ENCODE results near the gene MFRP.

DNA sequence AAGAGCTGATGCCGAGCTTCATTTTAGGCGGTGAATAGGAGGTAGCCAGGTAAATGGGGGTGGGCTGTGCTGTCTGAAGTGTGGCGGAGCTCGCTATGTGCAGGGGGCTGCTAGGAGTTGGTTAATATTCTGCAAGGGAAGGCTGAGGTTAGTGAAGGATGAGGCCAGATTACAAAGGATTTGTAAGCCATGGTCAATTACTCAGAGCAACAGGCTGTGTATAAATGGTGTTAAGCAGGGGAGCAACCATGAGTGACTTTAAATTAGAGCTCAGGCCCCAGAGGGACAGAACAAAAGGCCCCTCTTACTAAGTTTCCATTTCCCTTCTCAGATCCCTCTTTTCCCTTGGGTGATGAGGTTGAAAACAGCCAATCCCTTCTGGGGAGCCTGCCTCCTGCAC lies 22.3 kb downstream of the MFRP start:
- no peak for TF ChIP-seq JUND (IDR thresholded peaks at IDR 0.05)
- no peak for TF ChIP-seq TEAD4 (IDR thresholded peaks at IDR 0.05; ENCODE audit: borderline replicate concordance, insufficient read depth)
- no peak for TF ChIP-seq SIN3A (IDR thresholded peaks at IDR 0.05; ENCODE audit: borderline replicate concordance, low read depth, low read length)
- TF ChIP-seq, protein P1, sequence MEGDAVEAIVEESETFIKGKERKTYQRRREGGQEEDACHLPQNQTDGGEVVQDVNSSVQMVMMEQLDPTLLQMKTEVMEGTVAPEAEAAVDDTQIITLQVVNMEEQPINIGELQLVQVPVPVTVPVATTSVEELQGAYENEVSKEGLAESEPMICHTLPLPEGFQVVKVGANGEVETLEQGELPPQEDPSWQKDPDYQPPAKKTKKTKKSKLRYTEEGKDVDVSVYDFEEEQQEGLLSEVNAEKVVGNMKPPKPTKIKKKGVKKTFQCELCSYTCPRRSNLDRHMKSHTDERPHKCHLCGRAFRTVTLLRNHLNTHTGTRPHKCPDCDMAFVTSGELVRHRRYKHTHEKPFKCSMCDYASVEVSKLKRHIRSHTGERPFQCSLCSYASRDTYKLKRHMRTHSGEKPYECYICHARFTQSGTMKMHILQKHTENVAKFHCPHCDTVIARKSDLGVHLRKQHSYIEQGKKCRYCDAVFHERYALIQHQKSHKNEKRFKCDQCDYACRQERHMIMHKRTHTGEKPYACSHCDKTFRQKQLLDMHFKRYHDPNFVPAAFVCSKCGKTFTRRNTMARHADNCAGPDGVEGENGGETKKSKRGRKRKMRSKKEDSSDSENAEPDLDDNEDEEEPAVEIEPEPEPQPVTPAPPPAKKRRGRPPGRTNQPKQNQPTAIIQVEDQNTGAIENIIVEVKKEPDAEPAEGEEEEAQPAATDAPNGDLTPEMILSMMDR (IDR thresholded peaks at IDR 0.05), result no peak
- no peak for TF ChIP-seq POLR2AphosphoS5 (IDR thresholded peaks at IDR 0.05; ENCODE audit: low read depth, low read length)
- TF ChIP-seq, protein P2, sequence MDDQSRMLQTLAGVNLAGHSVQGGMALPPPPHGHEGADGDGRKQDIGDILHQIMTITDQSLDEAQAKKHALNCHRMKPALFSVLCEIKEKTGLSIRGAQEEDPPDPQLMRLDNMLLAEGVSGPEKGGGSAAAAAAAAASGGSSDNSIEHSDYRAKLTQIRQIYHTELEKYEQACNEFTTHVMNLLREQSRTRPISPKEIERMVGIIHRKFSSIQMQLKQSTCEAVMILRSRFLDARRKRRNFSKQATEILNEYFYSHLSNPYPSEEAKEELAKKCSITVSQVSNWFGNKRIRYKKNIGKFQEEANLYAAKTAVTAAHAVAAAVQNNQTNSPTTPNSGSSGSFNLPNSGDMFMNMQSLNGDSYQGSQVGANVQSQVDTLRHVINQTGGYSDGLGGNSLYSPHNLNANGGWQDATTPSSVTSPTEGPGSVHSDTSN (IDR thresholded peaks at IDR 0.05), result no peak
- no peak for TF ChIP-seq EZH2phosphoT487 (IDR thresholded peaks at IDR 0.05; ENCODE audit: borderline replicate concordance, low read depth)
- no peak for TF ChIP-seq RXRA (IDR thresholded peaks at IDR 0.05; ENCODE audit: borderline replicate concordance, low read depth)
- TF ChIP-seq GABPA (IDR thresholded peaks at IDR 0.05; ENCODE audit: low read depth), result no peak
- no peak for TF ChIP-seq TAF1 (IDR thresholded peaks at IDR 0.05; ENCODE audit: borderline replicate concordance, low read depth, low read length)
